ENCODE results near the gene HLF. TPM values are rescaled to one million over a fixed set of nuclear protein-coding genes. Genes with fewer than 3 reads are reported as not detected.

The HLF gene
- total RNA-seq, 1 experiment from 2014 or later = 0.13 TPM

DNA sequence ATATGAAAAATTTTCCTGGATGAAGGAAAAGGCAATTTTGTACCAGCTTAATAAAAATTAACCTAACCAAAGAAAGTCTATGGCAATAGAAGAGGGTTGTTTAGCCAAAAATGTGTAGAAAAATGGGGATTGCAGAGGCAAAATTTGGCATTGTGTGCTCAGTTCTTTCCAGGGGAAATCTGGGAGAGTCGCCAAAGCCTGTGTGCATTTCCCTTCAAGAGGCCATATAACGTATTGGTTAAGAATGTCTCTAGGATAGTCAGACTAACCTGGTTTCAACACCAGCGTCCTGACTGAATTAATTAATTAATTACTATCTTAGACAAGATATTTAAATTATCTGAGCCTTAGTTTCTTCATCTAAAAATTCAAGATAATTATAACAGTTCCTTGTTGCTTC lies 44.8 kb upstream of the HLF start:
- Histone ChIP-seq H3K9me3 (ENCODE audit: control insufficient read depth, insufficient read depth, low read depth, low read length) (no peaks in the 10 kb centered on the region), H3K27ac (ENCODE audit: low read length) (no peak overlapping the region), H3K27me3 (ENCODE audit: control insufficient read depth, insufficient read depth, low read length) (no peaks in the 10 kb centered on the region; the same call in 1 of the 2 replicates), H3K4me3 (ENCODE audit: low read depth in 2 of 2, low read length in 2 of 2) (no peak overlapping the region), H3K4me1 (ENCODE audit: control insufficient read depth, insufficient read depth, low read length) (no peaks in the 10 kb centered on the region), H3K36me3 (ENCODE audit: control insufficient read depth, insufficient read depth, low read length) (no peaks in the 10 kb centered on the region)
- POLR2A ChIA-PET = no interaction called here
- TF ChIP-seq, protein P1, sequence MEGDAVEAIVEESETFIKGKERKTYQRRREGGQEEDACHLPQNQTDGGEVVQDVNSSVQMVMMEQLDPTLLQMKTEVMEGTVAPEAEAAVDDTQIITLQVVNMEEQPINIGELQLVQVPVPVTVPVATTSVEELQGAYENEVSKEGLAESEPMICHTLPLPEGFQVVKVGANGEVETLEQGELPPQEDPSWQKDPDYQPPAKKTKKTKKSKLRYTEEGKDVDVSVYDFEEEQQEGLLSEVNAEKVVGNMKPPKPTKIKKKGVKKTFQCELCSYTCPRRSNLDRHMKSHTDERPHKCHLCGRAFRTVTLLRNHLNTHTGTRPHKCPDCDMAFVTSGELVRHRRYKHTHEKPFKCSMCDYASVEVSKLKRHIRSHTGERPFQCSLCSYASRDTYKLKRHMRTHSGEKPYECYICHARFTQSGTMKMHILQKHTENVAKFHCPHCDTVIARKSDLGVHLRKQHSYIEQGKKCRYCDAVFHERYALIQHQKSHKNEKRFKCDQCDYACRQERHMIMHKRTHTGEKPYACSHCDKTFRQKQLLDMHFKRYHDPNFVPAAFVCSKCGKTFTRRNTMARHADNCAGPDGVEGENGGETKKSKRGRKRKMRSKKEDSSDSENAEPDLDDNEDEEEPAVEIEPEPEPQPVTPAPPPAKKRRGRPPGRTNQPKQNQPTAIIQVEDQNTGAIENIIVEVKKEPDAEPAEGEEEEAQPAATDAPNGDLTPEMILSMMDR (IDR thresholded peaks at IDR 0.05) = no peak
- TF ChIP-seq POLR2AphosphoS5 (IDR thresholded peaks at IDR 0.05; ENCODE audit: low read depth, low read length) (no peak), SIN3A (IDR thresholded peaks at IDR 0.05; ENCODE audit: borderline replicate concordance, insufficient read depth, low read depth, low read length) (no peak), TCF7L2 (IDR thresholded peaks at IDR 0.05; ENCODE audit: low read depth, low read length) (no peak)
- TF ChIP-seq, protein P2, sequence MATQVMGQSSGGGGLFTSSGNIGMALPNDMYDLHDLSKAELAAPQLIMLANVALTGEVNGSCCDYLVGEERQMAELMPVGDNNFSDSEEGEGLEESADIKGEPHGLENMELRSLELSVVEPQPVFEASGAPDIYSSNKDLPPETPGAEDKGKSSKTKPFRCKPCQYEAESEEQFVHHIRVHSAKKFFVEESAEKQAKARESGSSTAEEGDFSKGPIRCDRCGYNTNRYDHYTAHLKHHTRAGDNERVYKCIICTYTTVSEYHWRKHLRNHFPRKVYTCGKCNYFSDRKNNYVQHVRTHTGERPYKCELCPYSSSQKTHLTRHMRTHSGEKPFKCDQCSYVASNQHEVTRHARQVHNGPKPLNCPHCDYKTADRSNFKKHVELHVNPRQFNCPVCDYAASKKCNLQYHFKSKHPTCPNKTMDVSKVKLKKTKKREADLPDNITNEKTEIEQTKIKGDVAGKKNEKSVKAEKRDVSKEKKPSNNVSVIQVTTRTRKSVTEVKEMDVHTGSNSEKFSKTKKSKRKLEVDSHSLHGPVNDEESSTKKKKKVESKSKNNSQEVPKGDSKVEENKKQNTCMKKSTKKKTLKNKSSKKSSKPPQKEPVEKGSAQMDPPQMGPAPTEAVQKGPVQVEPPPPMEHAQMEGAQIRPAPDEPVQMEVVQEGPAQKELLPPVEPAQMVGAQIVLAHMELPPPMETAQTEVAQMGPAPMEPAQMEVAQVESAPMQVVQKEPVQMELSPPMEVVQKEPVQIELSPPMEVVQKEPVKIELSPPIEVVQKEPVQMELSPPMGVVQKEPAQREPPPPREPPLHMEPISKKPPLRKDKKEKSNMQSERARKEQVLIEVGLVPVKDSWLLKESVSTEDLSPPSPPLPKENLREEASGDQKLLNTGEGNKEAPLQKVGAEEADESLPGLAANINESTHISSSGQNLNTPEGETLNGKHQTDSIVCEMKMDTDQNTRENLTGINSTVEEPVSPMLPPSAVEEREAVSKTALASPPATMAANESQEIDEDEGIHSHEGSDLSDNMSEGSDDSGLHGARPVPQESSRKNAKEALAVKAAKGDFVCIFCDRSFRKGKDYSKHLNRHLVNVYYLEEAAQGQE (IDR thresholded peaks at IDR 0.05; ENCODE audit: insufficient read depth in 1 of 2, low read depth in 2 of 2, low read length in 1 of 2) = no peak
- DNase-seq (ENCODE audit: low read depth, low spot score) (no peak), ATAC-seq (no peak)
- CTCF ChIA-PET = no interaction called here
- in situ Hi-C loops (cut with HindIII; ENCODE audit: low pct_unique_long_range_greater_than_20kb, low sequenced_read_pairs) (no loop called here), intact Hi-C loops (cut with micrococcal nuclease; ENCODE audit: unreplicated experiment) (no loop called here)
- BruUV-seq (replicated peaks) = no TSS peak

DNA sequence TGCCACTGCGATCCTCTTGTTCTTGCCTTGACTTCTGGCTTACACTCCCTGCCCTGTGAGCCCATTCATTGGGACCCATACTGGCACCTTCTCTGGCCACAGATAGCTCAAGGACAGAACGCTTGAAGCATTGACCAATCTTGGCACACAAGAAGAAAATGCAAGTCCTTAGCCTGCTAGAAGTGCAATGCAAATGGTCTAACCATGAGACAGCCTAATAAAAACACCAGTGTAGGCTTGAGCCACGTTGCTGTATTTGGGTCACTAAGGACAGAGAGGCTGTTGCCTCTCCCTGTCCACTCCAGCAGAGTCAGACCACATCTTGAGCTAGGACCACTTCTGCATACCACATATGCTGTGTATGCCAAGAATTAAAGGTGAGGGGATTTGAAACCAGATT lies 41.2 kb upstream of the HLF start:
- intact Hi-C loops (cut with micrococcal nuclease; ENCODE audit: unreplicated experiment) (no loop called here), in situ Hi-C loops (cut with HindIII; ENCODE audit: low pct_unique_long_range_greater_than_20kb, low sequenced_read_pairs) (no loop called here)
- no peak overlapping the region for H3K4me3 ChIP-seq (ENCODE audit: low read depth in 2 of 2, low read length in 2 of 2)
- ATAC-seq = no peak
- no peaks in the 10 kb centered on the region for H3K9me3 ChIP-seq (ENCODE audit: control insufficient read depth, insufficient read depth, low read depth, low read length)
- H3K36me3 ChIP-seq (ENCODE audit: control insufficient read depth, insufficient read depth, low read length) = no peaks in the 10 kb centered on the region
- no peaks in the 10 kb centered on the region for H3K4me1 ChIP-seq (ENCODE audit: control insufficient read depth, insufficient read depth, low read length)
- no peaks in the 10 kb centered on the region for H3K27me3 ChIP-seq (ENCODE audit: control insufficient read depth, insufficient read depth, low read length)
- ChIA-PET CTCF (no interaction called here), POLR2A (no interaction called here)
- H3K27ac ChIP-seq (ENCODE audit: low read length) = no peak overlapping the region
- DNase-seq (ENCODE audit: low read depth, low spot score) = no peak
- BruUV-seq (replicated peaks) = no TSS peak
- TF ChIP-seq, protein P2 (IDR thresholded peaks at IDR 0.05; ENCODE audit: insufficient read depth in 1 of 2, low read depth in 2 of 2, low read length in 1 of 2) = no peak
- TF ChIP-seq, protein P1 (IDR thresholded peaks at IDR 0.05) = no peak
- TF ChIP-seq TCF7L2 (IDR thresholded peaks at IDR 0.05; ENCODE audit: low read depth, low read length) (no peak), SIN3A (IDR thresholded peaks at IDR 0.05; ENCODE audit: borderline replicate concordance, insufficient read depth, low read depth, low read length) (no peak), POLR2AphosphoS5 (IDR thresholded peaks at IDR 0.05; ENCODE audit: low read depth, low read length) (no peak)

All from Panc1 (cell line).